Frontal cortex (tissue), 4 donors: ENCODE data around the gene BBX. TPM values are rescaled to one million over a fixed set of nuclear protein-coding genes. Genes with fewer than 3 reads are reported as not detected.
A peak's percentile ranks its signal among the peaks of the same experiment; 100 is the strongest.

Source experiments
- DNase-seq, 2 donors: peaks; one replicate each; pipeline ENCODE4 v3.0.0; 2012; ENCODE audit warnings: low spot score in 2 of 2
- FAIRE-seq: peaks from 2 replicates; lab custom pipeline; 2012; peaks lifted over from hg19 to GRCh38; lab: Jason Lieb, UNC
- total RNA-seq: library from RNA; depleted of rRNA; stranded (reverse); fragments of >200 nt; gene quantifications from one replicate; pipeline ENCODE4 v1.2.3, GENCODE V29; 2014
- donor health status: control.
- donor health status: control.
- donor health status: control.

The BBX gene
- total RNA-seq, 1 donor from 2014 or later: 19.6 TPM

GRCh38 chr3:107716734-107717133 is 194.0 kb downstream of the BBX start:
- FAIRE-seq: no peak

GRCh38 chr3:107718547-107718946 is 195.8 kb downstream of the BBX start:
- no peak for FAIRE-seq
- no peak for DNase-seq

More at GRCh38 chr3:107716734-107717133, 194.0 kb downstream of the BBX start:
- no peak for DNase-seq

GRCh38 chr3:107727102-107727501 is 204.3 kb downstream of the BBX start:
- DNase-seq (no peak), FAIRE-seq (no peak)

GRCh38 chr3:107729686-107730085 is 206.9 kb downstream of the BBX start:
- FAIRE-seq (no peak), DNase-seq (no peak)

- DNase-seq (no peak), FAIRE-seq (no peak)
Measured at GRCh38 chr3:107734317-107734716, 211.6 kb downstream of the BBX start.

DNA sequence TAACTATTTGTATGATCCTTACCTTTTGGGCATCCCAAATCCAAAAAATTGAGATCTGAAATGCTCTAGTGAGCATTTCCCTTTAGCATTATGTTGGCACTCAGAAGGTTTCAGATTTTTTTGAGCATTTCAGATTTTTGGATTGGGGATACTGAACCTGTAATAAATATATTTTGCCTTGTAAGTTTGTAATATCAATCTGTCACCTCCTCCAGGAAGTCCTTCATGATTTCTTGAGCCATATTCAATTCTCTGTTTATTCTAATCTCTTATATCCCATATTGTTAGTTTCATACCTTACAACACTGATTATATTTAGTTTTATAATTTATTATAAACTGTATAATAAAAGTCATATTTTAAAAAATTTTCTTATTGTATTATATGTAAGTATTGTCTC is 215.2 kb downstream of the BBX start:
- peak; percentile 85 for FAIRE-seq
- no peak for DNase-seq

DNA sequence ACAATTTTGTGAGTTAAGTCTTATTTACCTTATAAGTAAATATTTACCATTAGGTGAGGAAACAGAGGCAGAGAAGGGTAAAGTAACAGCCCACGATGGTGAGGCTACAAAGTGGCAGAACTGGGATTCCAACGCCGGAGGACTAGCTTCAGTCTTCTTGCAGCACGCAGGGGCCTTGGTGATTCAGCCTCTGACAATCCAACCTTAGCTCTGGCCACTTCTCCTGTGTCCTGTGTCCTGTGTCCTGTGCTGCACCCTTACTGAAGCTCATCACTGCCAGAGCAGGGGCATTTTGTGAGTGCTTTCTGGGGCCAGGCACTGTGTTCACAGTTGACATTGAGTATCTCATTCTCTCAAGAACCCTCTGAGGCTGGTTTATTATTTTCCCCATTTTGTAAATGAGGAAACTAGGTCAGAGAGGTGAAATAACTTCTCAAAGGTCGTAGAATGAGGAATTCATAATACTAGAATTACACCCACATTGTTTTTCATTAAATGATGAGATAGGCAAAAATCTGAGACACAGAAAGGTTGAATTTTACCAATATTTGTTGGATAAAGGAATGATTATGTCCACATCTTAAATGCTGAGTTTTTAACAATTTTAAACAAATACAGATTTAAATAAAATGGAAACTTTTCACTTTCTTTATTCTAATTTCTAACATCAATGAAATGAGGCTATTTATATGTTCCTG is 215.9 kb downstream of the BBX start:
- FAIRE-seq: peak; percentile 19
- no peak for DNase-seq

DNA sequence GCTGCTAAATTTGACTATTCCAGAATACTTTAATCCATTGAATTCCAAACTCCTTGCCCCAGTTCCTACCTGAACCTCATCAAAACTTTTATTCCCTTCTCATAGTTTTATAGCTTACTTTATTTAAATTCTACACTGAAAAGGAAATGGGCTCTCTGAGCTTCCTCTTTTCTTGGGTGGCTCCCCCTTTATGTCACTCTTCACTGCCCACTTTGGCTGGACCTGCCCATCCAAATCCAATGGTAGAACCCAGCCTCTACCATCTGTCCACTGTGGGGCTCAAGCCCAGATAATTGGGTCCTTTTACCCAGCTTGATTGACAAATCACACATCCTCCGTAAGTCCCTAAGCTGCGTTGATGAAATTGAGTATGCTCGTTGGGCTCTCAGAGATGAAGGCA is 216.5 kb downstream of the BBX start:
- FAIRE-seq: no peak
- no peak for DNase-seq

- FAIRE-seq (peak; percentile 97), DNase-seq (no peak)
Measured at GRCh38 chr3:107740992-107741896, 218.5 kb downstream of the BBX start.

- FAIRE-seq: no peak
- no peak for DNase-seq
Measured at GRCh38 chr3:107745354-107745753, 222.6 kb downstream of the BBX start.

DNA sequence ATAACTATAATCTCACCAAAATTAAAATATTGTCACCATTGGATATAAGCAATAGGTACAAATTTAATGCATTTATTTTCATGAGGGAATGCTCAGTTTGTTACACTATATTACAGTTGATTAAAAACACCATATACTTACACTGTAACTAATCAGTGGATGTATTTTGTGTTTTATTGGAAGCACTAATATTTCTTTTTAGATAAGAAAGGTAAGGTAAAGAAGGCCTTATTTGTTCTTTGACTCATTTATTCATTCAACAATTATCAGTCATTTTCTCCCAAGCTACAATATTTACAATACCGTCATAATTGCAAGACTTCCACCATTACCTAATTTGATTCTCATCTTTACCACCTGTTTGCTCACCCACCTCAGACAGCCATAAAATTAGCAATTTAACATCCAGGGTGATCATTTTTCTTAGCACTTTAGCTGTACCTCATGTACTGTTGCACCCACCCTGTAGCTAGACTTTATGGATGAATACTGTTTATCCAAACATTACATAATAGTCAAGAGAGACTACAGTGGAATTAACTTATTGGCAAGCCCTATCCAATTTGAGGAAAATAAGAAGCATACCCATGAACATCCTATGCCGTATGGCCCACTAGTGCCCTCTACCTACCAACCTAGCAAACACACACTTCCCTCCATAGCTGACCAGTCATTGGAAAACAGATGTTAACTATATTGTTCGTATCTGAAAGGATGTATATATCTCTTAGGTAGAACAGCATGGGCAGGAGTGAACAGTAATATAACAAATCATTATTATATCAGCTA is 229.6 kb downstream of the BBX start:
- FAIRE-seq: no peak
- DNase-seq: no peak

- FAIRE-seq: peak; percentile 24
- no peak for DNase-seq
Measured at GRCh38 chr3:107753494-107753893, 230.7 kb downstream of the BBX start.

DNA sequence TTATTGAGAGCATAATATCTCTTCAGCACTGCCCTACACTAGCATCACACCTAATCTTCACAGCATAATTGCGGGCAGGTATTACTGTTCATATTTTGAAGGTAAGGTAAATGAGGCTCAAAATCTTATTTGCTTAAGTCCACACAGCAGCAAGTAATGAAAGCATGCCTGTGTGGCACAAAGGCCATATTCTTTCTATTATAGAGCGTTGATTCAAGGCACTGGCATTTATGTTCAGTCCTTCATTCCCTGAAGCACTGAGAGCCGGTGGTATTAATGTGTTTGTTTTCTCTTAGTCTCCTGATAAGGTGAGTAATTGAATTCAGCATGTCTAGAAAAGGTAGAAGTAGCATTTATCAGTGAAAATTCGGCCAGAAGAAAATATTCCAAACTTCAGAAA is 231.2 kb downstream of the BBX start:
- no peak for FAIRE-seq
- DNase-seq: no peak

GRCh38 chr3:107756649-107757048 is 233.9 kb downstream of the BBX start:
- DNase-seq (no peak), FAIRE-seq (no peak)

DNA sequence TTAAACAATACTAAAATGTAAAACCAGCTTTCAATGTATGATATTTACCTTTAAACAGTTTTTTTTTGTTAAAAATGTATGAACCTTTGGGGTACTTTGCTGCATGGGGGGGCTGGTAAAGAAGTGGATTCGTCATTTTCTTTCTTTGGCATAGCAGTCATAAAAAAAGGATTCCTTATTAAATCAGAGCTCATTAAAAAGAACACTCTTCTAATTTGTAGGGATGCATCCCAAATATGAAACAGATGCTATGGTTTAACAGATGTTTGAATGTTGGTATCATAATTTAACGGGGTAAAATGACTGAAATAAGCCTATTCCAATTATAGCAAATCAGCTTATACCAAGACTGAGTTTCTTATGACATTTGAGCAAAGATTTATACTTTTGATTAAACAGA is 234.4 kb downstream of the BBX start:
- FAIRE-seq: no peak

GRCh38 chr3:107760144-107760543 is 237.4 kb downstream of the BBX start:
- FAIRE-seq (no peak), DNase-seq (peak in 1 of 2 donors; percentile 15)

More for the DNA sequence above, 234.4 kb downstream of the BBX start:
- DNase-seq: no peak

- DNase-seq (no peak), FAIRE-seq (no peak)
Measured at GRCh38 chr3:107761391-107761790, 238.6 kb downstream of the BBX start.

DNA sequence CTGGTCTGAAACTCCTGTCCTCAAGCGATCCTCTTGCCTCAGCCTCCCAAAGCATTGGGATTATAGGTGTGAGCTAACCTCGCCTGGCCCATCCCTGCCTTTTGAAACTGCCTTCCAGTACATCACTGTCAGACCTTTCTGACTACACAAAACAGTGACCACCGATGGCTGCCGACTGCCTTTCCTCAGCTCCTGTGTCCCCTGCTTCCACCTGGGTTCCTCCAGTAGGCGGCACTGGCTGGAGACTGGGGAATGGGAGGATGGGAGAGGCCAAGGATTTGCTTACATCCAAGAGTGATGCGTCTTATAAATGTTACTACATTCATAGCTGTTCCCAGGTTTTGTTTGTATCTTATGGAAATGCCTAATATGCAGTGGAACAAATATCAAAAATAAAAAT is 242.8 kb downstream of the BBX start:
- no peak for DNase-seq
- FAIRE-seq: no peak

- no peak for DNase-seq
- no peak for FAIRE-seq
Measured at GRCh38 chr3:107767897-107768605, 245.3 kb downstream of the BBX start.

DNA sequence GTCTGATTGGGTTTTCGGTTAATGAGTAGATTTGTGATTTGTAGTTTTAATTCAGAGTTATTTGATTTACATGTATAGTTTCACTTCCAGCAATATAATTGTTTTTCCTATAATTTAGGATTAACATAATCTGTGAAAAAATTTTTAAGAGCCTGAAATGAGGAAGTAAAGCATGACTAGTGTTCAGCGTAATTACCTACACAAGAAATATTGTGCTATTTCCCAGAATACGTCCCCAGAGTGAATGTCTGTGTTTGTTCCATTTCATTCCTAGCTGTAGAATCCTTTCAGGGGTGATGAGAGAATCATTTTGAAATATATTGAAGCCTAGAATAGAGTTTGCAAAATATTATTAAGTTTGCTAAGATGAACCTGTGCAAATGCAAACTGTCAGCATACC is 247.1 kb downstream of the BBX start:
- DNase-seq (no peak), FAIRE-seq (no peak)
